ENCODE results near the gene AKT1S1. TPM values are rescaled to one million over a fixed set of nuclear protein-coding genes. Genes with fewer than 3 reads are reported as not detected.

The AKT1S1 gene
- total RNA-seq, 1 donor from 2014 or later = 2.3 TPM

GRCh38 chr19:49864890-49865289 is 12.3 kb downstream of the AKT1S1 start:
- no peaks in the 10 kb centered on the region for H3K36me3 ChIP-seq
- no peaks in the 10 kb centered on the region for H3K27me3 ChIP-seq
- no peak for DNase-seq (ENCODE audit: low spot score)
- TF ChIP-seq EZH2phosphoT487 (IDR thresholded peaks at IDR 0.05) (no peak), CTCF (IDR thresholded peaks at IDR 0.05) (no peak), EZH2 (IDR thresholded peaks at IDR 0.05) (no peak)
- no peak overlapping the region for H3K9ac ChIP-seq
- Mint-ChIP-seq H3K4me1 (peaks cover 50% of the 10 kb centered on the region), H3K36me3 (peaks cover 23% of the 10 kb centered on the region), H3K9me3 (no peaks in the 10 kb centered on the region), H3K4me3 (peak overlapping the region; percentile 46), H3K27ac (no peak overlapping the region), H3K27me3 (ENCODE audit: insufficient read depth, low read depth) (peaks cover 14% of the 10 kb centered on the region)
- H3K4me2 ChIP-seq = peak overlapping the region; percentile 89
- H3K4me3 ChIP-seq = peak overlapping the region; percentile 72
- H3F3A ChIP-seq (ENCODE audit: low read depth) = peaks cover 88% of the 10 kb centered on the region
- peaks cover 38% of the 10 kb centered on the region for H3K79me2 ChIP-seq (ENCODE audit: low read depth)
- no peak overlapping the region for H2AFZ ChIP-seq (replicated peaks)
- peaks cover 55% of the 10 kb centered on the region for H4K20me1 ChIP-seq (ENCODE audit: low read depth)
- no peaks in the 10 kb centered on the region for H3K9me3 ChIP-seq (ENCODE audit: low read depth)
- H3K4me1 ChIP-seq = peaks cover 9% of the 10 kb centered on the region
- H3K27ac ChIP-seq = no peak overlapping the region

- no peak overlapping the region for H3K9ac ChIP-seq
- H3F3A ChIP-seq (ENCODE audit: low read depth) = peaks cover 92% of the 10 kb centered on the region
- peaks cover 51% of the 10 kb centered on the region for H3K4me1 Mint-ChIP-seq
- H3K4me2 ChIP-seq = no peak overlapping the region
- DNase-seq (ENCODE audit: low spot score) = no peak
- peaks cover 38% of the 10 kb centered on the region for H3K79me2 ChIP-seq (ENCODE audit: low read depth)
- no peaks in the 10 kb centered on the region for H3K27me3 ChIP-seq
- H4K20me1 ChIP-seq (ENCODE audit: low read depth) = peaks cover 64% of the 10 kb centered on the region
- no peak overlapping the region for H3K4me3 ChIP-seq
- H3K4me3 Mint-ChIP-seq = no peak overlapping the region
- no peaks in the 10 kb centered on the region for H3K9me3 Mint-ChIP-seq
- TF ChIP-seq CTCF (IDR thresholded peaks at IDR 0.05) = no peak
- TF ChIP-seq EZH2phosphoT487 (IDR thresholded peaks at IDR 0.05) = no peak
- no peak for TF ChIP-seq EZH2 (IDR thresholded peaks at IDR 0.05)
- no peak overlapping the region for H3K27ac Mint-ChIP-seq
- no peaks in the 10 kb centered on the region for H3K36me3 ChIP-seq
- no peaks in the 10 kb centered on the region for H3K9me3 ChIP-seq (ENCODE audit: low read depth)
- H3K27ac ChIP-seq = no peak overlapping the region
- peaks cover 8% of the 10 kb centered on the region for H3K4me1 ChIP-seq
- H2AFZ ChIP-seq (replicated peaks) = no peak overlapping the region
- H3K27me3 Mint-ChIP-seq (ENCODE audit: insufficient read depth, low read depth) = peaks cover 15% of the 10 kb centered on the region
- H3K36me3 Mint-ChIP-seq = peaks cover 27% of the 10 kb centered on the region
Observed at GRCh38 chr19:49863935-49864320, 13.2 kb downstream of the AKT1S1 start.

- H3K79me2 ChIP-seq (ENCODE audit: low read depth) = peaks cover 38% of the 10 kb centered on the region
- H3K9me3 ChIP-seq (ENCODE audit: low read depth) = no peaks in the 10 kb centered on the region
- H3K27me3 Mint-ChIP-seq (ENCODE audit: insufficient read depth, low read depth) = peaks cover 19% of the 10 kb centered on the region
- peaks cover 29% of the 10 kb centered on the region for H3K36me3 Mint-ChIP-seq
- H3K4me3 ChIP-seq = no peak overlapping the region
- no peak for DNase-seq (ENCODE audit: low spot score)
- no peaks in the 10 kb centered on the region for H3K36me3 ChIP-seq
- peaks cover 92% of the 10 kb centered on the region for H3F3A ChIP-seq (ENCODE audit: low read depth)
- H3K9ac ChIP-seq = no peak overlapping the region
- no peaks in the 10 kb centered on the region for H3K9me3 Mint-ChIP-seq
- peaks cover 3% of the 10 kb centered on the region for H3K4me1 ChIP-seq
- no peak overlapping the region for H3K4me2 ChIP-seq
- H3K4me1 Mint-ChIP-seq = peaks cover 48% of the 10 kb centered on the region
- peaks cover 69% of the 10 kb centered on the region for H4K20me1 ChIP-seq (ENCODE audit: low read depth)
- no peak for TF ChIP-seq EZH2 (IDR thresholded peaks at IDR 0.05)
- TF ChIP-seq EZH2phosphoT487 (IDR thresholded peaks at IDR 0.05) = no peak
- TF ChIP-seq CTCF (IDR thresholded peaks at IDR 0.05) = no peak
- H3K27me3 ChIP-seq = no peaks in the 10 kb centered on the region
- H3K27ac Mint-ChIP-seq = peak overlapping the region; percentile 76
- no peak overlapping the region for H2AFZ ChIP-seq (replicated peaks)
- no peak overlapping the region for H3K27ac ChIP-seq
- peak overlapping the region; percentile 6 for H3K4me3 Mint-ChIP-seq
Observed at GRCh38 chr19:49863254-49863934, 13.8 kb downstream of the AKT1S1 start.

Measured in neural progenitor cell (in vitro differentiated cells).